ENCODE measurements around the gene PABPN1L.

PABPN1L gene

DNA sequence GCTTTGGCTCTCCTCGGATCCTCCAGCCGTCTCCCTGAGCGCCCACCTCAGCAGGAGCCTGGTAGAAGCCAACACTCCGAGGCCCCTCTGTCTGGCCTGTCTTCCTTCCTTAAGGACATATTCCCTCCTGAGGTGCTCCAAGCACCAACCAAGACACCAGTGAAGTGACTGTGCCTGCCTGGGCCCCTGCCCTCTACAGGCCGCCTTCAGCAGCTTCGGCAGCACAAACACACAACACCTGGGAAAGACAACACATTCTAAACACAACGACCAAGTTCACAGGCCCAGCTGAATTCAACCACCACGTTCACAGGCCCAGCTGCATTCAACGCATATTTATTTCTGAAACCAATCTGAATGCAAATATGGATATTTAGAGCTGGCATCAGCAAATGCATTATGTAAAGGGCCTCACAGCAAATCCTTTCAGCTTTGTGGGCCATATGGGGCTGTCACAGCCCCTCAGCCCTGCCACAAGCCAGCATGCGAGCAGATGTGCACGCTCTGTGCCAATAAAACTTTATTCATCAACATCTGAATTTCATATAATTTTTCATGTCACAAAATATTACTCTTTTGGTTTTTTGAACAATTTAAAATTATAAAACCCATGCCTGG lies 21.9 kb downstream of the PABPN1L start:
- DNase-seq, result no peak

DNA sequence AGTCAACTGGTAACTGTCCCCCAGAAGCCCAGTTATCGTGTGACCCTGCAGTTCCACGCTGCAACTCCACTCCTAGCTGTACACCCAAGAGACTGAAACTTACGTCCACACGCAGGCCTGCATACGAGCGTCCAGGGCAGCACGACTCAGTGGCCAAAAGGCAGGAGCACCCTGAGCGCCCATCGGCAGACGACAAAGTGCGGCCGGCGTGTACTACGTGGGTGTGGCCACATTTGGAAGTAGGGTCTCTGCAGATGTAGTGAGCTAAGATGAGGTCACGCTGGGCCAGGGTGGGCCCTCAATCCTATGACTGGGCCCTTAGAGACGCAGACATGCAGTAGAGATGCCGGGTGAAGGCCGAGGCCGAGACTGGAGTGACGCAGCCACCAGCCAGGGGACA lies 23.2 kb downstream of the PABPN1L start:
- DNase-seq, result no peak

DNA sequence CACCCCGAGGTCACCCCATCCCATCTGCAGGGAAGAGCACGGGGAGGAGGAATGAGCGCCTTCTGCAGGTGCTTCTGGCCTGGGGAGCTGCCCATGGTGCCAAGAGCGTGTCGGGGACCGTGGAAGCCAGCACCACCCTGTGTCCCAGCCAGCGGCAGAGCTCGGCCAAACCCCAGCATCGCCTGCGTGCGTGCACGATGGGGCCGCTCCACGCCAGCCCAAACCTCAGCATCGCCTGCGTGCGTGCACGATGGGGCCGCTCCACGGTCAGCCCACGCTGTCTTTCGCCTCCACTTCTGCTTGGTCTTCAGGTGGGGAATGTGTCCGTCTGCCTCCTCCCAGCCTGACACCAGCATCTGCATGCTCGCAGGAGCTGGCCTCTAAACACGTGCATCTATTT lies 23.7 kb downstream of the PABPN1L start:
- no peak for DNase-seq

DNA sequence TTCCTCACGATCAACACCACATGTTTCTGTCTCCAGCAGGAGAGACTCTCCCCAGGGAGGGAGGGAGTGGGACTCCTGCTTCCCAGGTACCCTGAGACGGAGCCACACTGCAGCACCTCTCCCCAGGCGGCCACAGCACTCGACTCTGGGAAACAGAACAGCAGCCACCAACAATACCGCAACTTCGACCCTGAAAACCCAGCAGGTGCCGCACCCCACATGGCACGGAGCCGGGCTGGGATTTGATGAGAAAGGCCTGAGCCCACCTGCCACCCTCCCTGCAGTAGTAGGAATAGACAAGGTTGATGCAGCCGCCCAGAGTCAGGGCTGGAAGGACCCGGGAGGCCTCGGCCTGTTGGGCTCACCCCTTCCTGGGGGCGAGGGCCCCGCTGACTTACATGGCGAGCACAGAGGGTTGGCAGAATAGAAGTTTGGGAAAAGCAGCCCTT lies 24.1 kb downstream of the PABPN1L start:
- DNase-seq, result no peak

DNA sequence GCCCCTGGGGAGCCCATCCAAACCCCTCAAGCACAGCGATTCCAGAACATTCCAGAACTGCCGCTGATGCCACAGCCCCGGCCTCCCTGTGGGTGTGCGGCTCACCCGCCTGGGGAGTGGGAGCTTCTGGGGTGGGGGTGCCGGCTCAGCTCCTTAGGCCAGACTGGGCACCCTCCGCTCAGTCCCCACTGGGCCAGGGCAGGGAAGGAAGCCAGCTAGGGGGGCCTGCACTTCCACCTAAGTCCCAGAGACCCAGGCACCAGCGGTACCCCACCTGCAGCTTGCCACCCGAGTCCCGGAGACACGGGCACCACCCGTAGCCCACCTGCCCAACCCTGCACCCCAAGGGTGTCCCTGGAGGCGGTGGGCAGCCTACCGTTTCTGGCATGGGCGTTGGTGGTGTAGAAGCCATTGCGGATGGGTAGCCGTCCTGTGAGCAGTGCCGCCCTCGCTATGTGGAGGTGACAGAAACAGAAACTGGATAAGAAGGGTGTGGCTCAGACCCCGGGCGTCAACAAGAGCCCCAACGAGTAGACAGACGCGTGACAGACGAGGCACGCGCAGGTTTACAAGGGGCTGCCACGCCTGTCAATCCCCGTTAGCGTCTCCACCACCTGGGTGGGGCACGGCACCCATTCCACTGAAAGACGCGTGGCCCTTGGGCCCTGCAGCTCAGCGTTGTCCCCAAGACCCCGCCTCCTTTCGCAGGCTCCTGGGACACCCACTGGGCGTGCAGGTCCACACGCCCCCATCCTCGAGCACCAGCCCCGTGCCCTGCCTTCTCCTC lies 24.7 kb downstream of the PABPN1L start:
- DNase-seq, result no peak

DNA sequence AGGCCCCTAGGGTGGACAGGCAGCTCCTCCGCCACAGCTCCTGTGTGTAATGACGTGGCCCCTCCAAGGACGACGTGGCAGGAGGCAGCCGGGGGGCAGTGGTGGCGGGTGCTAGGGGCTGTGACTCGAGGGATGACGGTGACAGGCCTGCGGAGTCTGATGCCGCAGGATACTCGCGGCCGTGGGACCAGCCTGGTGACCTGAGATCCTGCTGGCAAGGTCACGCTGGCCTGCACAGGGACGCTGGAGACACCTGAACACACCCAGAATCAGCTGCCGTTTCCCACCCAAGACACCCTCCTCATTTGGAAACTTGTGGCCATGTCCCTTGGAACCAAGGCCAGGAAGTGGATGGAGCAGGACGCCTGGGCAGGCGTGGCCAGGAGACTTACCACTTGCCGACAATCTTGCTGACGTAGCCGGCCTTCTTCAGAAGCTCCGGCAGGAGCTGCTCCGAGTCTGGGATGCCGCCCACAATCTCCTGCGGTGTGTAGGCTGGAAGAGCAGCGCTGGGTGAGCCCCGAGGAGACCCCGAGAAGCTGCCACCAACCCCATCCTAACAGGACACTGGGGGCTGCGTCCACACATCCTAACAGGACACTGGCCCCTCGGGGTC lies 25.8 kb downstream of the PABPN1L start:
- DNase-seq, result no peak

DNA sequence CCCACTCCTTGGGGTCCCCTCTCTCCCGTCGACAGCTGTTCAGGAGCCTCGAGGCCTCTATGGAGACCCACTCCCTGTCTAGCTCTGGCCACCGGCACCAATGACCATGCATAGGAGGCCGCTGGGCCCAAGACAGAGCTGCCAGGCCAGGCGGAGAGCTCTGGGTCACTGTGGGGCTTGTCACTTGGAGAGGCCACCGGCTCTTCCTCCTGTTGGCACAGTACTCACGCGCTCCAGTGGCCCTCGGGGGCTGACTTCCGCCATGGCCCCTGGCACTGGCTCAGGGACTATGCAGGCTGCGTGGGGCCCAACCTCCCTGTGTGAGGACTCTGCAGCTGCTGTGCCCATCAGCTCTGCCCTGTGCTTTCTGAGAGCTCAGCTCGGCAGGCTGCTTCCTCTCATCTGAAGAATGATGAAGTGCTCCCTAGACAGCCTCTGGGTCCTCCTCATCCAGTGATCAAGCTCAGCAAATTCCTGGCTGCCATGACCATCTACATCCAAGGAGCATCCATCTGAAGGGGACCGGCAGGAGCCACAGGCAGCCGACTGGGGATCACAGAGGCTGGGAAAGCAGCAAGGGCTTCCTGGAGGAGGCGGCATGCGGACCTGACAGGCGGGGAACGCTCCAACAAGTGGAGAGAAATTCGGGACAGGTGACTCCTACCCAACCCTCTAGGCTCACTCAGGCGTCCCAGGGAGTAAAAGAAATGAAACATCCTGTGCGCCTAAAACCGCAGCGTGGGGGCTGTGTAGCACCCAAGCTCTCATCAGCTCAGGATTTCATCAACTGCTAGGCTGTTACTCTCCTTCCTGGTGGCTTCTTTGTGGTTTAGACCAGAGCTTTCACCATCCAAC lies 26.5 kb downstream of the PABPN1L start:
- DNase-seq, result no peak

DNA sequence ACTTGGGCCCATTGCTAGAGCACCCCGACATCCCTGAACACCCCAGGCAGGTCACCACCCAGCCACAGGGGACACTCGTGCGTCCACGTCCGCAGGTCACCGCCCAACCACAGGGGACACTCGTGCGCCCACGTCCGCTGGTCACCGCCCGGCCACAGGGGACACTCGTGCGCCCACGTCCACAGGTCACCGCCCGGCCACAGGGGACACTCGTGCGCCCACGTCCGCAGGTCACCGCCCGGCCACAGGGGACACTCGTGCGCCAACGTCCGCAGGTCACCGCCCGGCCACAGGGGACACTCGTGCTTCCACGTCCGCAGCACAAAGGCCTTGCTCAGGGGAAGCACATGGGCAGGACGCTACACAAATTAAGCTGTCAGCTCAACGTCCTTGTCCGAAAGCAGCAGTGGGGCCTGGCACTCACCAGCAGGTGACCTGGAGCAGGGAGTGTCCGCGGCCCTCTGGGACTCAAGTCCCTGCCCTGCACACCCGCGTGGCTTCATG lies 27.4 kb downstream of the PABPN1L start:
- DNase-seq, result no peak

DNA sequence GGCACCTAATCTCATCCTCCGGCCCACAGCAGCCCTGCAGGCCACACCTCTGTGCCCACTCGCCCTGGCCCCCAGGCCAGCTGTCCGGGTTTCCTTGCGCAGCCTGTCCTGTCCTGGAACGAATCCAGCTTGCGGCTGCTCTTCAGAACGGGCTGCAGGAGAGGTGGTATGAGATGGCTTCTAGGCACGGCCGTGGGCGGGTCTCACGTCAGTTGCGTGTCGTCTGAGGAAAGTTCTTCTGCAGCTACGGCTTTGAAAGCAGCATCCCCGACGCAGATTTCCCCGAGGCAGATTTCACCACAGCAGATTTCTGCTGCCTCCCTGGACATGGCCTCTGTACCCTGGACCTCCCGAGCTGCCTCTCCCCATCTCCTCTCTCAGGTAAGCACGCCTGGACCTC lies 27.9 kb downstream of the PABPN1L start:
- no peak for DNase-seq

DNA sequence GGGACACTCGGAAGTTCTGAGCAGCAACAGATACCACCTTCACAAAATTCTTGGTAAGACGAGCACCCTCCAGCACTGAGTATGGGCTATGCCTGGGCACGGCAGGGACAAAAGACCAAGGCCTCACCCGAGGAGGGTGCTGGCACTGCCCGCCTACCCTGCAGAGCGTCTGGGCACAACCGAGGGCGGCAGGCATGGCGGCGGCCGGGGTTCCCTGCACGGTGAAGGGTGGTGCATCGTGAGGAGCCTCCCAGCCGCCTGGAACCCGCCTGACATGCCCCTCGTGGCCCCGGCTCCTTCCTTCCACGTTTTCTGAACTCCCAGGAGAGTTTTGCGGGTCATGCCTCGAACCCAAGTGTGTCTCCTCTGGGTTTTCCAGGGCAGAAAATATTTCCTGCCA lies 28.7 kb downstream of the PABPN1L start:
- no peak for DNase-seq

DNA sequence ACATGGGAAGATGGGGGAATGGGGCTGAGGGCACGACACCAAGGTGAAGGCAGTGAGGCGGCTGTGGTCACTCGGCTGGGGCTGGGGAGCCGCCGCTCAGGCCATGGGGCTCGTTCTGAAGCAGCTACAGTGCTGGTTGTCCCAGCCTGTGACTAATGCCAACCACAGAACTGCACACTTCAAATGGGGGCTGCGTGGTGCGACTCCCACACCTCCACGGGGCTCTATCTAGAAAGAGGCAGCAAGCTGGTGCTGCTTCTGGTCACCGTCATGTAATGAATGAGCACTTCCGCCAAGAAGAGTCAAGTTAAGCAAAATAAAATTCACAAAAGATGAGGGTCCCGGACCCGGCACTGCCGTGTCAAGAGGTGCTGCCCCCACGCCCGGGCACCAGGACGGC lies 29.7 kb downstream of the PABPN1L start:
- no peak for DNase-seq

DNA sequence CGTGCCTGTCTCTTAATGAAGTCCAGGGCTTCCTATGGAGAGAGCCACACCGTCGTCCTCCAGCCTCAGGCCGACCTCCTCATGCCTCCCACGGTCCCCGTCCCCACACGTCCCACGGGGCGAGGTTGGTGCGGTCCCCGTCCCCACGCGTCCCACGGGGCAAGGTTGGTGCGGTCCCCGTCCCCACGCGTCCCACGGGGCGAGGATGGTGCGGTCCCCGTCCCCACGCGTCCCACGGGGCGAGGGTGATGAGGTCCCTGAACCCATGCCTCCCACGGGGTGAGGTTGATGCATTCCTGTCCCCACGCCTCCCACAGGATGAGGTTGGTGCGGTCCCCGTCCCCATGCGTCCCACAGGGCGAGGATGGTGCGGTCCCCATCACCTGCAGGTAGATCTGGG lies 30.6 kb downstream of the PABPN1L start:
- DNase-seq, result no peak

DNA sequence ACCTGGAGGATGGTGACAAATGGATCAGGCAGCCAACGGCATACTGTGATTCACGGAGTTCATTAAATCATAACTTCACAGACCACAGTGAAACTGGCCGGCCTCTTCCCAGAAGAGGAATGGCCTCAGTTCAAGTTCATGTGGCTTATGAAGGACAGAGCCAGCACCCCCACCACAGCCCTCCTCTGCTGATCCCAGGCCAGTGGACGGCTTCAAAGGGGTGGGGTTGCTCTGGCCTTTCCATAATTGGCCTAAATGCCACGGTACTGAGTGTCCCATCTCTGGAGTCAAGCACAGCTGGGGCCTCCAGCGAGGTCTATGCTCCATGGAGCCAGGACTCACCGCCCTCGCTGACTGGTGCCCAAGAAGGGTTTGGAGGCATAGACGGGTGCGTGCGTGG lies 31.1 kb downstream of the PABPN1L start:
- DNase-seq, result no peak

DNA sequence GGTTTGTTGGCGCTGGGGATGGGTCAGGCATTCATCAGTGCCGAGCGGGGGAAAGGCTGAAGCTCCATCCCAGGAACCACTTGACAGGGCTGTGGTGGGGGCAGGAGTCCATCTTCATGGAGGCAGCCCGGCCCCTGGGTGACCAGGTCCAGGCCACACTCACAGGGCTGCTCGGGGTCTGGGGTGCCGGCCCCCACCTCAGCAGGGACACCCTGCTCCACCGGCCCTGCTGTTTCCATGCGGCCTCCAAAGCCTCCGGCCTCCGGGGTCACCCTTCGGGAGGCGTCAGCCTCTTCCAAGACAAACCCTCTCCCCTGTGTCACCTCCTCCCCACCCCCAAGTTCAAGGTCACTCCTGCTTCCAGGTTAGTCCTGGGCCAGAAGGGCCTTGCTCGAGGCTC lies 31.8 kb downstream of the PABPN1L start:
- DNase-seq, result no peak

DNA sequence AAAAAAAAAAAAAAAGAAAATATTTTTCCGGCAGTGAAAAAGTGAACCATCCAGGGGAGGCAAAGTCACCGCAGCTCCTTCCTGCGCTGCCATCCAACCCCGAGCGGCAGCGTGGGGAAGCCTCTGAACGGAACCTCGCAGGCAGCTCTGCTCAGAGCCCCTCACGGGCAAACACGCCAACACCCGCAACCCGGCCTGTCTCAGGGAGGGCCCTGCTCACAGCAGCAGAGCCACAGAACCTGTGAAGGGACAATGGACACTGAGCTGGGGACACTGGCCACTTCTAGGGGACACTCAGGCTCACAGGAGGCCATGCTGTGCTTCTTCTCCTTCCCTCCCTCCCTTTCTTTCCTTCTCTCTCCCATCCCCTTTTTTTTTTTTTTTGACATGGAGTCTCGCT lies 33.4 kb downstream of the PABPN1L start:
- DNase-seq, result no peak

DNA sequence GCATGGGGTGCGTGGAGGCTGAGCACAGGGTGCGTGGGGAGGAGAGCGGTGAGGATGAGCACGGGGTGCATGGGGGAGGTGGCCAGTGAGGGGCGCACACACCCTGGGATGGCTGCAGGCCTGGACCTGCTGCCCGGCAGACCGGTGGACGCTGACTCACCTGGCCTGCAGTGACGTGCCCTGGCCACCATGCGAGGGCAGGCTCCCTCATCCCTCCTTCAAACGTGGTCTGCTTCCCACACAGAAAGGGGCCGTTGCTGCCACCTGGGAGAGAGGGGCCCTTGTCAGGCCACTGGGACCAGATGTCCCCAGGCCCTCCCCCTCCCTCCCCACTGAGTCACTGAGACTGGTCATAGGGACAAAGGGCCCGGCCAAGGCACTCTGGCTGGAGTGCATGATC lies 34.6 kb downstream of the PABPN1L start:
- no peak for DNase-seq

DNA sequence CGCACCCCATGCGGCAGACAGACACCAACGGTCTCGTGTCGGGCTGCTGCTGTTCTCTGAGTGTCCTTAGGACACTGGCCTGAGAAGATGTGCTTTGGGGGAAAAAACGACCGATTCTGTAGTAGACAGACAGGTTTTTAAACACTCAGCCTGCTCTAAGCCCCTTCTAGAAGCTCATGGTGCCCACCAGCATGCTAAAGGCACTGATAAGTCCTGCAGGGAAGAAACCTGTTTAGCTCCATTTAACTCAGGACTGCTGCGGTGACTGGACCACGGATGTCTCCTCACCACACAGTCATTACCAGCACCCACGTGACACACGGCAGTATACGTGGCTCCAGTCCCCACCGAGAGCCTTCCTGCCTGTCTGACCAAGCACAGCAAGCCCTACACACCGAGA lies 35.7 kb downstream of the PABPN1L start:
- DNase-seq, result no peak

DNA sequence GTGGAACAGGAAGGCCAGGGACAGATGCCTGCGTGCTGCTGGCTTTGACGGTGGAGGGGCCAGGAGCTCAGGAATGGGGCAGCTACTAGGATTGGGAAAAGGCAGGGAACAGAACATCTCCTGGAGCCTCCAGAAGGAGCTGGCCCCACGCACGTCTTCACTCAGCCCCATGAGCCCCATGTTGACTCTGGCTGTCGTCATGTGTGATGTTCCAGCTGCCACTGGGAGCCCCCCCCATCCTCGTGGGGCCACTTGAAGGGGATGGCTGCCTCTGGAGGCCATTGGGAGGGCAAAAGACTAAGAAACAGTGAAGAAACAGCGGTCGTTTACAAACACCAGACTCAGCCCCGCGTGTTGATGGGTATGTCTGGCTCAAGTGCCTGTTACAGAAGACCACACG lies 36.2 kb downstream of the PABPN1L start:
- no peak for DNase-seq

DNA sequence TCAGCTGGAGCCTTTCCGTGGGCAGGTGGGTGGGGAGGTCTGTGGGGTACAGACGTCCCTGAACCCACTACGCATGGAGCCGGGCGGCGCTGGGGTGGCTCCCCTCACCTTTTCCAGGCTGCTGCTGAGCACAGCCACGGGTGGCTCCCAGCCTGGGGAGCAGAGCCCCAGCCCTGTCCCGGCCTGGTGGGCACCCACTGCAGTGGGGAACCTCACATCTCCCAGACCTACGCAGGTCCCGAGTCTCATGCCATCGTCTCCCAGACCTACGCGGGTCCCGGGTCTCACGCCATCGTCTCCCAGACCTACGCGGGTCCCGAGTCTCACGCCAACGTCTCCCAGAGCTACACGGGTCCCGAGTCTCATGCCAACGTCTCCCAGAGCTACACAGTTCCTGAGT lies 37.7 kb downstream of the PABPN1L start:
- DNase-seq, result no peak

DNA sequence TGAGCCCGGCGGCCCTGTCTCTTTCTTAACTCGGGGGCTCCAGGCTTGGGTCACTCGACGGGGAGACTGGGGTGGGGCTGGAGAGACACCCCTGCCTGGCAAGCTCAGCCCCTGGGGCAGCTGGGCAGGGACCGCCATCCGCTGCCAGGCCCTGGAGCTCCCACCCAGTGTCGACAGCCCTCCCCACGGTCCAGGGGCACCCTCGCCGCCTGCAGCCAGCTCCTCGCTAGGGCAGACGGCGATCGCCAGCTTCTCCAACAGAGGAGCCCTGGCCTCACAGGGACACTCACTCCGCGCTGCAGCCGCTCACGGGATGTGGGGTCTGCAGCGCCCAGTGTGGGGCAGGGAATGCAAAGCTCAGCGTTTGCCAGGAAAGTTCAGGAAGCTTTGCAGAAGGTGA lies 38.7 kb downstream of the PABPN1L start:
- DNase-seq, result no peak

DNA sequence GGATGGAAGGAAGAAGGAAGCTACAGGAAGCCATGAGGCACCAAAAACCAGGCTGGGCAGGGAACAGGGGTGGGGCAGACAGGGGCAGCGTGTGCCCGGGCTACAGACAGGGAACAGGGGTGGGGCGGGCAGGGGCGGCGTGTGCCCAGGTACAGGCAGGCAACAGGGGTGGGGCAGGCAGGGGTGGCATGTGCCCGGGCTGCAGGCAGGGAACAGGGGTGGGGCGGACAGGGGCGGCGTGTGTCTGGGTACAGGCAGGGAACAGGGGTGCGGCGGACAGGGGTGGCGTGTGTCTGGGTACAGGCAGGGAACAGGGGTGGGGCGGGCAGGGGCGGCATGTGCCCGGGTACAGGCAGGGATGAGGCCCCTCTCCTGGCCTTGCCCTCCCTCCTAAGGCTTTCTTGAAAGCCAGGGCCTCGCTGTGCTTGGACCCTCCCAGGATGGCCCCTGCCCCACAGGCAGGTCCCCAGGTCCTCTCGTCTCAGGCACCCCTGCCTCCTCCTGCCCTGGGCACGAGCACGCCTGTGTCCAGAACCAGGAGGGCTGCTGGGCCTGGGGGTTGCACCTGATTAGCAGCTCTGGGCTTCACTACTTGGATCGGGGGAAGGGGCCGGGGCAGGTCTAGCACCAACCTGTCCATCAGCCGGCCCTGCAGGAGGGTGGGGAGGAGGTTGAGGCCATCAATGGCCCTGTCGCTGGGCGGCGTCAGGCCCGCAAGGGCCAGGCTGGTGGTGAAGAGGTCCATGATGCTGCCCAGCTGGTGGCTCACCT lies 40.2 kb downstream of the PABPN1L start:
- DNase-seq, result no peak

DNA sequence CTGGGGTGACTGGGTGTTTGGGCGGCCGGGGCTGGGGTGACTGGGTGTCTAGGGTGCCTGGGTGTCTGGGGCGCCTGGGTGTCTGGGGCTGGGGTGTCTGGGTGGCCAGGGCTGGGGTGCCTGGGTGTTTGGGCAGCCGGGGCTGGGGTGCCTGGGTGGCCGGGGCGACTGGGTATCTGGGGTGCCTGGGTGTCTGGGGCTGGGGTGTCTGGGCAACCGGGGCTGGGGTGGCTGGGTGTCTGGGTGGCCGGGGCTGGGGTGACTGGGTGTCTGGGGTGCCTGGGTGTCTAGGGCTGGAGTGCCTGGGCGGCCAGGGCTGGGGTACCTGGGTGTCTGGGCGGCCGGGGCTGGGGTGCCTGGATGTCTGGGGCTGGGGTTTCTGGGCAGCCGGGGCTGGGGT lies 41.3 kb downstream of the PABPN1L start:
- DNase-seq, result no peak
